ENCODE measurements around the gene PDXDC1. TPM values are rescaled to one million over a fixed set of nuclear protein-coding genes. Genes with fewer than 3 reads are reported as not detected.
A peak's percentile ranks its signal among the peaks of the same experiment; 100 is the strongest.
"Not testable (repeated sequence)": the region's sequence is repeated elsewhere in the genome, so short reads cannot be mapped to it uniquely, and the experiment has no call there.

Gene PDXDC1
- polyA plus RNA-seq, 1 donor from 2014 or later = 31.7 TPM

GRCh38 chr16:14963281-14964173, 11.3 kb upstream of the PDXDC1 start:
- H3K36me3 Mint-ChIP-seq = no peaks in the 10 kb centered on the region
- no peak overlapping the region for H3K4me3 Mint-ChIP-seq
- no peak overlapping the region for H3K27ac Mint-ChIP-seq
- H3K9me3 Mint-ChIP-seq = peaks cover 0 to 8% (median 5%) of the 10 kb centered on the region in 3 donors
- peaks cover 21% of the 10 kb centered on the region for H3K27me3 Mint-ChIP-seq
- H3K4me1 Mint-ChIP-seq = peaks cover 0 to 1% (median 0%) of the 10 kb centered on the region in 3 donors

- no peak overlapping the region for H3K27ac Mint-ChIP-seq
Observed at GRCh38 chr16:14965328-14965727, 9.5 kb upstream of the PDXDC1 start.

GRCh38 chr16:14969795-14970194, 5.0 kb upstream of the PDXDC1 start:
- H3K27me3 Mint-ChIP-seq, H3K9me3 Mint-ChIP-seq, H3K4me1 Mint-ChIP-seq, H3K27ac Mint-ChIP-seq, H3K36me3 Mint-ChIP-seq: not testable (repeated sequence)
- peak overlapping the region in 1 of 4 donors; percentile 68 for H3K4me3 Mint-ChIP-seq

More at GRCh38 chr16:14965328-14965727, 9.5 kb upstream of the PDXDC1 start:
- Mint-ChIP-seq H3K36me3 (no peaks in the 10 kb centered on the region), H3K9me3 (peaks cover 0 to 8% (median 5%) of the 10 kb centered on the region in 3 donors), H3K4me3 (no peak overlapping the region), H3K27me3 (peaks cover 21% of the 10 kb centered on the region), H3K4me1 (peaks cover 0 to 1% (median 0%) of the 10 kb centered on the region in 3 donors)

- Mint-ChIP-seq H3K4me1 (peaks cover 9 to 12% (median 9%) of the 10 kb centered on the region in 3 donors), H3K4me3 (peak overlapping the region in 1 of 4 donors; percentile 68), H3K27ac (peak overlapping the region in 1 of 3 donors; percentile 65)
- not testable (repeated sequence) for H3K27me3 Mint-ChIP-seq, H3K9me3 Mint-ChIP-seq, H3K36me3 Mint-ChIP-seq
Observed at GRCh38 chr16:14971621-14972228, 3.1 kb upstream of the PDXDC1 start.

GRCh38 chr16:14973785-14974322, 972 bp upstream of the PDXDC1 start:
- not testable (repeated sequence) for H3K9me3 Mint-ChIP-seq, H3K27me3 Mint-ChIP-seq, H3K36me3 Mint-ChIP-seq
- H3K4me3 Mint-ChIP-seq = peak overlapping the region; percentile 16 to 98 (median 64)
- H3K4me1 Mint-ChIP-seq = peaks cover 18 to 21% (median 20%) of the 10 kb centered on the region in 3 donors
- H3K27ac Mint-ChIP-seq = peak overlapping the region in 1 of 3 donors; percentile 68

GRCh38 chr16:14974331-14974655, 533 bp upstream of the PDXDC1 start:
- H3K36me3 Mint-ChIP-seq, H3K27me3 Mint-ChIP-seq, H3K9me3 Mint-ChIP-seq: not testable (repeated sequence)
- Mint-ChIP-seq H3K4me3 (peak overlapping the region; percentile 85 to 98 (median 94)), H3K27ac (peak overlapping the region; percentile 68 to 97 (median 90)), H3K4me1 (peaks cover 19 to 21% (median 21%) of the 10 kb centered on the region in 3 donors)

GRCh38 chr16:14975418-14976194, 780 bp downstream of the PDXDC1 start:
- Mint-ChIP-seq H3K4me3 (peak overlapping the region; percentile 85 to 97 (median 96)), H3K4me1 (peaks cover 25 to 29% (median 25%) of the 10 kb centered on the region in 3 donors), H3K27ac (peak overlapping the region; percentile 90 to 96 (median 90))
- H3K9me3 Mint-ChIP-seq, H3K36me3 Mint-ChIP-seq, H3K27me3 Mint-ChIP-seq: not testable (repeated sequence)

GRCh38 chr16:14976971-14977736, 2.3 kb downstream of the PDXDC1 start:
- H3K9me3 Mint-ChIP-seq, H3K27me3 Mint-ChIP-seq: not testable (repeated sequence)

GRCh38 chr16:14978281-14978680, 3.5 kb downstream of the PDXDC1 start:
- Mint-ChIP-seq H3K4me1 (peaks cover 29 to 40% (median 34%) of the 10 kb centered on the region in 3 donors), H3K4me3 (peak overlapping the region in 2 of 4 donors; percentile 15 to 54)
- not testable (repeated sequence) for H3K27ac Mint-ChIP-seq, H3K27me3 Mint-ChIP-seq, H3K36me3 Mint-ChIP-seq, H3K9me3 Mint-ChIP-seq

More at GRCh38 chr16:14976971-14977736, 2.3 kb downstream of the PDXDC1 start:
- not testable (repeated sequence) for H3K36me3 Mint-ChIP-seq
- Mint-ChIP-seq H3K4me1 (peaks cover 28 to 39% (median 32%) of the 10 kb centered on the region in 3 donors), H3K27ac (peak overlapping the region in 1 of 3 donors; percentile 96), H3K4me3 (peak overlapping the region in 3 of 4 donors; percentile 61 to 97 (median 85))

- Mint-ChIP-seq H3K4me3 (peak overlapping the region in 1 of 4 donors; percentile 15), H3K4me1 (peaks cover 31 to 44% (median 34%) of the 10 kb centered on the region in 3 donors)
- not testable (repeated sequence) for H3K36me3 Mint-ChIP-seq, H3K27ac Mint-ChIP-seq, H3K9me3 Mint-ChIP-seq, H3K27me3 Mint-ChIP-seq
Observed at GRCh38 chr16:14978908-14979307, 4.1 kb downstream of the PDXDC1 start.

GRCh38 chr16:14981234-14981633, 6.4 kb downstream of the PDXDC1 start:
- peaks cover 26 to 40% (median 29%) of the 10 kb centered on the region in 3 donors for H3K4me1 Mint-ChIP-seq
- not testable (repeated sequence) for H3K27me3 Mint-ChIP-seq, H3K9me3 Mint-ChIP-seq, H3K4me3 Mint-ChIP-seq, H3K27ac Mint-ChIP-seq, H3K36me3 Mint-ChIP-seq

- H3K4me3 Mint-ChIP-seq = peak overlapping the region in 1 of 4 donors; percentile 3
- H3K4me1 Mint-ChIP-seq = peaks cover 19 to 34% (median 21%) of the 10 kb centered on the region in 3 donors
- H3K36me3 Mint-ChIP-seq, H3K9me3 Mint-ChIP-seq, H3K27me3 Mint-ChIP-seq: not testable (repeated sequence)
- peak overlapping the region in 1 of 3 donors; percentile 35 for H3K27ac Mint-ChIP-seq
Observed at GRCh38 chr16:14982521-14982920, 7.7 kb downstream of the PDXDC1 start.

GRCh38 chr16:14988092-14988491, 13.3 kb downstream of the PDXDC1 start:
- not testable (repeated sequence) for H3K27ac Mint-ChIP-seq, H3K27me3 Mint-ChIP-seq, H3K9me3 Mint-ChIP-seq, H3K36me3 Mint-ChIP-seq
- Mint-ChIP-seq H3K4me1 (peaks cover 14 to 25% (median 18%) of the 10 kb centered on the region in 3 donors), H3K4me3 (peak overlapping the region in 2 of 4 donors; percentile 69 to 81)

- H3K27me3 Mint-ChIP-seq, H3K9me3 Mint-ChIP-seq: not testable (repeated sequence)
- Mint-ChIP-seq H3K4me3 (peak overlapping the region; percentile 28 to 76 (median 67)), H3K27ac (peak overlapping the region in 2 of 3 donors; percentile 63 to 73), H3K36me3 (peaks cover 12% of the 10 kb centered on the region), H3K4me1 (peaks cover 13 to 21% (median 21%) of the 10 kb centered on the region in 3 donors)
Observed at GRCh38 chr16:14988661-14989191, 13.9 kb downstream of the PDXDC1 start.
